Psoas muscle (tissue), 8 donors: ENCODE measurements around the gene ABCA9. TPM values are rescaled to one million over a fixed set of nuclear protein-coding genes. Genes with fewer than 3 reads are reported as not detected.
"Not testable (repeated sequence)": the region's sequence is repeated elsewhere in the genome, so short reads cannot be mapped to it uniquely, and the experiment has no call there.

ENCODE experiments used
- ATAC-seq, 4 donors: fragments of 200-7000 bp; cut with Tn5 transposase; one replicate each; pipeline ENCODE4 v1.9.1; 2020; ENCODE audit warnings: moderate library complexity in 3 of 4, mild to moderate bottlenecking in 2 of 4
- DNase-seq, 2 donors: peaks; one replicate each; pipeline ENCODE4 v3.0.0-alpha.2; 2020
- H3K27ac ChIP-seq: fragments of 200-600 bp; one replicate; pipeline ENCODE4 v1.8.0; 2022
- H3K27me3 ChIP-seq, 3 donors: fragments of 200-600 bp in 1 of 3; one replicate each; pipeline versions ENCODE4 v1.6.1 to v1.8.0; 2013 to 2022; ENCODE audit warnings: low read length in 2 of 3, mild to moderate bottlenecking in 2 of 3, moderate library complexity in 1 of 3; ENCODE audit not compliant: insufficient read depth in 3 of 3
- H3K36me3 ChIP-seq, 2 donors: fragments of 200-600 bp in 1 of 2; one replicate each; pipeline versions ENCODE4 v1.6.1 to v1.8.0; 2013 to 2022; ENCODE audit warnings: low read depth in 1 of 2, mild to moderate bottlenecking in 1 of 2, moderate library complexity in 1 of 2; ENCODE audit not compliant: insufficient read depth in 1 of 2
- H3K4me1 ChIP-seq: fragments of 200-600 bp; one replicate; pipeline ENCODE4 v1.8.0; 2022
- H3K4me3 ChIP-seq: fragments of 200-600 bp; one replicate; pipeline ENCODE4 v1.8.0; 2022; ENCODE audit warnings: mild to moderate bottlenecking
- H3K9me3 ChIP-seq: fragments of 200-600 bp; one replicate; pipeline ENCODE4 v1.8.0; 2022
- CTCF ChIP-seq: fragments of 200-600 bp; IDR thresholded peaks from one replicate; pipeline ENCODE4 v1.8.0; 2022; ENCODE audit warnings: antibody characterized with exemption
- WGBS, 3 donors: extraction: QIAGEN DNeasy Blood & Tissue Kit; methylation state at CpG; one replicate each; pipeline versions ENCODE4 v1.1.6 to v1.1.7; 2013; 5-methylcytosine and 5-hydroxymethylcytosine counted together
- intact Hi-C, 2 donors: fragments of 100-400 bp; cut with DNase I; formaldehyde crosslinking; loops; one replicate each; pipeline versions ENCODE4 v1.11.0 to v1.14.2; 2022
- polyA plus RNA-seq, 3 donors: library from polyadenylated mRNA; stranded (reverse); fragments of 200-250 nt; gene quantifications; one replicate each; pipeline ENCODE4 v1.2.3, GENCODE V29; 2013
- total RNA-seq, 4 donors: library from RNA; stranded (reverse); fragmentation: NEBNext Ultra II Directional in 2 of 4; extraction: Animal tissue kit (Norgen Biotek cat#: 25700) in 2 of 4; gene quantifications; one replicate each; pipeline versions ENCODE4 v1.2.1 to v1.2.4, GENCODE V29; 2021 to 2023
- donor health status: healthy with polysubstance abuse.
- donor health status: DM: no; HTN: no; CAD: no; lungs with moderate emphysema.
- donor health status: Bipolar disorder and iron deficiency.
- donor health status: healthy.
- donor health status: DM: yes; HTN: yes; CAD: no.
- donor health status: DM: no; HTN: no; CAD: no.
- donor health status: DM: no; HTN: no; CAD: no.
- donor health status: DM: yes; HTN: yes; CAD: no.

The ABCA9 gene
- total and polyA plus RNA-seq, 7 donors: 1.6 to 13.8 (median 4.2) TPM

DNA sequence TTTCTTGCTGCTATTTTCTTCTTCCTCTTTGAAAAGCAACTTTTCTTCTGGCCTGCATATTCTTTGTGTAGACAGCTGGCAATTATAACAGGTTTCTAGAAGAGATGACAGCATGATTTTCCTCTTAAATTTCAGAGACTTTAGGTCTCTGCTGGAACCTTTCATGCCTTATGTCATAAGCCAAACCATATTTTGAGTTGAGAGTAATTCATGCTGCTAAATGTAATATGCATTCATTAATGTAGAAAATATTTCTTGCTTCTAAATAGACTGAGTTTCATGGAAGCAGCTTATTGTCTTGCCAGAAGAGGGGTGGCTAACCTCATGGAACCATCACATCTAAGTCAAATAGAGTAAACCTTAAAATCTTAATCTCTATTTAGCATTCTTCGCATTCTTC is 25.9 kb upstream of the ABCA9 start:
- Histone ChIP-seq H3K36me3 (peaks cover 3 to 88% of the 10 kb centered on the region in 2 donors), H3K4me1 (no peaks in the 10 kb centered on the region), H3K27ac (no peak overlapping the region), H3K9me3 (peaks cover 10% of the 10 kb centered on the region), H3K27me3 (no peaks in the 10 kb centered on the region), H3K4me3 (no peak overlapping the region)
- intact Hi-C loops: loop anchor here in 1 of 2 donors (10.0 kb wide), 1 partner anchor 62 kb away; no protein-coding TSS in a partner anchor
- WGBS, 3 donors: 94 to 100% (median 97%) methylated on average over 1 of the region's 1 CpG
- DNase-seq (no peak), ATAC-seq (no peak)
- no peak for TF ChIP-seq CTCF

DNA sequence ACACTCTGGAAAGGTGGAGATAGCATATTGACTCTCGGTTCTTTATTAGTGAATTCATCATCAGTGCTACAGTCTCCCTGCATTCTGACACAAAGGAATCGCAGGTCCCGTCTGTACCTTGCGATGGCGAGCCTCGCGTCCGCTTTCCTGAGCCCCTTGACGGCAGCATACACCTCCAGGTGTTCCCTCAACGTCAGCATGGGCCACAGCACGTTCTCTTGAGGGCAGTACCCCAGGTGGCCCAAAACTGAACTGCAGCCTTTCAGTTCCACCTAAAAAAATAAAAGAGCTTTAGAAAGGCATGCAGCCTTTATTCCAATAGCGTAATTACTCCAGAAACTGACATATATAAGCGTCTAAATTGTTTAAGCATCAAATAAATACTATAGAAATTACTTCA is 24.2 kb upstream of the ABCA9 start:
- intact Hi-C loops: loop anchor here in 1 of 2 donors (10.0 kb wide), 1 partner anchor 60 kb away; no protein-coding TSS in a partner anchor
- 62 to 66% (median 66%) methylated on average over 13 of the region's 13 CpGs for WGBS, 3 donors
- H3K27ac ChIP-seq: no peak overlapping the region

GRCh38 chr17:69082696-69083095 is 22.0 kb upstream of the ABCA9 start:
- Histone ChIP-seq H3K27me3 (no peaks in the 10 kb centered on the region), H3K9me3 (peaks cover 10% of the 10 kb centered on the region), H3K36me3 (peaks cover 3 to 98% of the 10 kb centered on the region in 2 donors), H3K4me1 (no peaks in the 10 kb centered on the region), H3K4me3 (no peak overlapping the region), H3K27ac (no peak overlapping the region)
- DNase-seq: no peak
- intact Hi-C loops: loop anchor here in 1 of 2 donors (10.0 kb wide), 1 partner anchor 58 kb away; no protein-coding TSS in a partner anchor
- ATAC-seq: no peak
- no peak for TF ChIP-seq CTCF
- WGBS, 3 donors: 92 to 93% (median 93%) methylated on average over 2 of the region's 2 CpGs

More for the DNA sequence above, 24.2 kb upstream of the ABCA9 start:
- no peak for DNase-seq
- Histone ChIP-seq H3K36me3 (peaks cover 3 to 98% of the 10 kb centered on the region in 2 donors), H3K27me3 (no peaks in the 10 kb centered on the region), H3K9me3 (peaks cover 10% of the 10 kb centered on the region), H3K4me1 (no peaks in the 10 kb centered on the region), H3K4me3 (no peak overlapping the region)
- TF ChIP-seq CTCF: no peak
- ATAC-seq: no peak

- H3K4me3 ChIP-seq: no peak overlapping the region
- no peak for ATAC-seq
- H3K4me1 ChIP-seq: no peaks in the 10 kb centered on the region
- DNase-seq: no peak
- H3K36me3 ChIP-seq: peaks cover 5 to 78% of the 10 kb centered on the region in 2 donors
- no peak overlapping the region for H3K27ac ChIP-seq
- no peak for TF ChIP-seq CTCF
- no peaks in the 10 kb centered on the region for H3K27me3 ChIP-seq
- intact Hi-C loops: no loop called here
- H3K9me3 ChIP-seq: peaks cover 31% of the 10 kb centered on the region
These were observed 18.1 kb upstream of the ABCA9 start for GRCh38 chr17:69078864-69079263.

- DNase-seq (no peak), ATAC-seq (no peak)
- Histone ChIP-seq H3K4me1 (no peaks in the 10 kb centered on the region), H3K9me3 (peaks cover 20% of the 10 kb centered on the region), H3K27ac (no peak overlapping the region), H3K27me3 (no peaks in the 10 kb centered on the region), H3K4me3 (no peak overlapping the region), H3K36me3 (peaks cover 3 to 50% of the 10 kb centered on the region in 2 donors)
- no peak for TF ChIP-seq CTCF
- intact Hi-C loops: no loop called here
These were observed 15.1 kb upstream of the ABCA9 start for GRCh38 chr17:69075823-69076222.

DNA sequence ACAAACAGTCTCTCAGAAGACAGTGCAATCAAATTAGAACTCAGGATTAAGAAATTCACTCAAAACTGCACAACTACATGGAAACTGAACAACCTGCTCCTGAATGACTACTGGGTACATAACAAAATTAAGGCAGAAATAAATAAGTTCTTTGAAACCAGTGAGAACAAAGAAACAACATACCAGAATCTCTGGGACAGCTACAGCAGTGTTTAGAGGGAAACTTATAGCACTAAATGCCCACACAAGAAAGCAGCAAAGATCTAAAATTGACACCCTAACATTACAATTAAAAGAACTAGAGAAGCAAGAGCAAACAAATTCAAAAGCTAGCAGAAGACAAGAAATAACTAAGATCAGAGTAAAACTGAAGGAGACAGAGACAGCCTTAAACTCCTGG is 12.7 kb upstream of the ABCA9 start:
- H3K27ac ChIP-seq, H3K4me3 ChIP-seq, DNase-seq, H3K27me3 ChIP-seq, ATAC-seq, intact Hi-C loops, H3K4me1 ChIP-seq: not testable (repeated sequence)
- Histone ChIP-seq H3K9me3 (peaks cover 20% of the 10 kb centered on the region), H3K36me3 (peaks cover 3 to 28% of the 10 kb centered on the region in 2 donors)

DNA sequence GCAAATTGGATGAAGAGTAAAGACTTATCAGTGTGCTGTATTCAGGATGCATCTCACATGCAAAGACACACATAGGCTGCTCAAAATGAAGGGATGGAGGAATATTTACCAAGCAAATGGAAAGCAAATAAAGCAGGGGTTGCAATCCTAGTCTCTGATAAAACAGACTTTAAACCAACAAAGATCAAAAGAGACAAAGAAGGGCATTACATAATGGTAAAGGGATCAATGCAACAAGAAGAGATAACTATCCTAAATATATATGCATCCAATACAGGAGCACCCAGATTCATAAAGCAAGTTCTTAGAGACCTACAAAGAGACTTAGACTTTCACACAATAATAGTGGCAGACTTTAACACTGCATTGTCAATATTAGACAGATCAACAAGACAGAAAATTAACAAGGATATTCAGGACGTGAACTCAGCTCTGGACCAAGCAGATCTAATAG is 12.1 kb upstream of the ABCA9 start:
- ATAC-seq, H3K27me3 ChIP-seq, H3K4me3 ChIP-seq, H3K4me1 ChIP-seq, DNase-seq, intact Hi-C loops, H3K27ac ChIP-seq: not testable (repeated sequence)
- Histone ChIP-seq H3K36me3 (peaks cover 3 to 23% of the 10 kb centered on the region in 2 donors), H3K9me3 (peaks cover 20% of the 10 kb centered on the region)
- WGBS, 3 donors: 85 to 96% (median 93%) methylated on average over 1 of the region's 1 CpG
